ENCODE results near the gene MAST1. TPM values are rescaled to one million over a fixed set of nuclear protein-coding genes. Genes with fewer than 3 reads are reported as not detected.

Gene MAST1
- total and polyA plus RNA-seq, 2 donors (not counting 1 experiment from before 2014, with no cell fraction given) = 0.39 to 1.1 TPM

- Mint-ChIP-seq H3K27ac (peak overlapping the region; percentile 77), H3K27me3 (peaks cover 6% of the 10 kb centered on the region), H3K9me3 (ENCODE audit: insufficient read depth) (peaks cover 4% of the 10 kb centered on the region), H3K4me1 (peaks cover 8% of the 10 kb centered on the region), H3K4me3 (peak overlapping the region; percentile 91)
- peak overlapping the region in 1 of 2 donors; percentile 20 for H3K27ac ChIP-seq (ENCODE audit: low read length in 2 of 2)
- H3K79me2 ChIP-seq (ENCODE audit: control insufficient read depth, insufficient read depth, low read length) = no peaks in the 10 kb centered on the region
- H3K4me1 ChIP-seq (ENCODE audit: control insufficient read depth in 2 of 2, insufficient read depth in 2 of 2, low read length in 2 of 2) = peaks cover 0 to 11% of the 10 kb centered on the region in 2 donors
- DNase-seq (peak; percentile 91), ATAC-seq (ENCODE audit: low read depth) (peak; percentile 89)
- peak overlapping the region; percentile 67 for H3K9ac ChIP-seq (ENCODE audit: low read length)
- peak overlapping the region; percentile 88 for H3K4me2 ChIP-seq (replicated peaks; ENCODE audit: low read depth, low read length, poor library complexity, severe bottlenecking)
- H3K36me3 ChIP-seq (replicated peaks in 1 of 2; ENCODE audit: control extremely low read depth in 1 of 2, control insufficient read depth in 1 of 2, extremely low read depth in 1 of 2, insufficient read depth in 2 of 2, low read length in 1 of 2) = no peaks in the 10 kb centered on the region
- no peaks in the 10 kb centered on the region for H4K20me1 ChIP-seq (ENCODE audit: control insufficient read depth, insufficient read depth, low read length, poor library complexity, severe bottlenecking)
- no peaks in the 10 kb centered on the region for H3K9me3 ChIP-seq (ENCODE audit: control extremely low read depth in 1 of 3, control insufficient read depth in 2 of 3, insufficient read depth in 1 of 3, low read length in 2 of 3)
- ChIA-PET POLR2A (interaction anchor here (0.5 to 0.6 kb wide), 2 partner anchors 74 to 92 kb away, joined by 4 to 6 read pairs; no protein-coding TSS in a partner anchor), CTCF (interaction anchor here (1.5 kb wide), 1 partner anchor 15 kb away, joined by 3 read pairs; no protein-coding TSS in a partner anchor)
- peak overlapping the region; percentile 21 to 70 (median 63) for H3K4me3 ChIP-seq (ENCODE audit: control extremely low read depth in 1 of 5, extremely low read depth in 1 of 5, insufficient read depth in 1 of 5, low read depth in 2 of 5, low read length in 4 of 5)
- intact Hi-C loops (cut with micrococcal nuclease) = loop anchor here (2.0 kb wide), 1 partner anchor 13 kb away; the partner anchor contains the start of gene DNASE2
- no peak for TF ChIP-seq EZH2 (IDR thresholded peaks at IDR 0.05; ENCODE audit: borderline replicate concordance, insufficient read depth, low read depth, low read length, poor library complexity, severe bottlenecking)
- no peak for TF ChIP-seq CTCF (IDR thresholded peaks at IDR 0.05)
- WGBS (ENCODE audit: insufficient coverage) = 3% methylated on average over 48 of the region's 51 CpGs
- peak overlapping the region; percentile 84 for H2AFZ ChIP-seq (ENCODE audit: insufficient read depth, low read depth, low read length, poor library complexity, severe bottlenecking)
- peaks cover 0 to 2% (median 0%) of the 10 kb centered on the region in 4 experiments for H3K27me3 ChIP-seq (replicated peaks in 1 of 4; ENCODE audit: control extremely low read depth in 1 of 4, control insufficient read depth in 3 of 4, insufficient read depth in 4 of 4, low read length in 3 of 4)
These were observed 29.1 kb downstream of the MAST1 start for GRCh38 chr19:12867120-12868099.
